Progenitor cell of endocrine pancreas (in vitro differentiated cells): ENCODE results near the gene COBLL1. TPM values are rescaled to one million over a fixed set of nuclear protein-coding genes. Genes with fewer than 3 reads are reported as not detected.
A peak's percentile ranks its signal among the peaks of the same experiment; 100 is the strongest.

ENCODE experiments used
- DNase-seq: peaks from one replicate; pipeline ENCODE4 v3.0.0; 2021; ENCODE audit warnings: low spot score; ENCODE audit not compliant: unreplicated experiment
- H3K27ac Mint-ChIP-seq: 2 replicates; pipeline ENCODE4 v1.8.0; 2021; ENCODE audit warnings: mild to moderate bottlenecking, moderate library complexity, mixed read lengths
- H3K27me3 Mint-ChIP-seq: 2 replicates; pipeline ENCODE4 v1.8.0; 2021; ENCODE audit warnings: mixed read lengths
- H3K36me3 Mint-ChIP-seq: 2 replicates; pipeline ENCODE4 v1.8.0; 2022; ENCODE audit warnings: mixed read lengths; ENCODE audit not compliant: insufficient read depth
- H3K4me1 Mint-ChIP-seq: 2 replicates; pipeline ENCODE4 v1.8.0; 2021; ENCODE audit warnings: low read depth, mixed read lengths
- H3K4me3 Mint-ChIP-seq: 2 replicates; pipeline ENCODE4 v1.8.0; 2021; ENCODE audit warnings: low read depth, mild to moderate bottlenecking, moderate library complexity, mixed read lengths
- H3K9me3 Mint-ChIP-seq: 2 replicates; pipeline ENCODE4 v1.8.0; 2021; ENCODE audit warnings: low read depth, mixed read lengths
- CTCF ChIP-seq: fragments of 200-600 bp; sonication (generic); IDR thresholded peaks from one replicate; pipeline ENCODE4 v1.5.0; 2021; ENCODE audit warnings: antibody characterized with exemption, mild to moderate bottlenecking; ENCODE audit not compliant: unreplicated experiment
- total RNA-seq: library from RNA; stranded (reverse); gene quantifications from 2 replicates; pipeline ENCODE4 v1.2.1, GENCODE V29; 2021

The COBLL1 gene
- total RNA-seq, 1 donor from 2014 or later = 80.9 TPM

GRCh38 chr2:164677271-164677670 lies 164.4 kb downstream of the COBLL1 start:
- H3K9me3 Mint-ChIP-seq = peaks cover 9% of the 10 kb centered on the region
- peaks cover 1% of the 10 kb centered on the region for H3K4me1 Mint-ChIP-seq
- no peak for TF ChIP-seq CTCF
- DNase-seq = no peak
- no peaks in the 10 kb centered on the region for H3K27me3 Mint-ChIP-seq
- peak overlapping the region; percentile 34 for H3K27ac Mint-ChIP-seq
- peaks cover 24% of the 10 kb centered on the region for H3K36me3 Mint-ChIP-seq
- H3K4me3 Mint-ChIP-seq = no peak overlapping the region

- Mint-ChIP-seq H3K36me3 (peaks cover 24% of the 10 kb centered on the region), H3K27me3 (no peaks in the 10 kb centered on the region), H3K27ac (no peak overlapping the region), H3K9me3 (peaks cover 9% of the 10 kb centered on the region), H3K4me3 (no peak overlapping the region), H3K4me1 (peaks cover 1% of the 10 kb centered on the region)
- no peak for TF ChIP-seq CTCF
- no peak for DNase-seq
These were observed 165.9 kb downstream of the COBLL1 start for GRCh38 chr2:164675687-164676086.

- peaks cover 9% of the 10 kb centered on the region for H3K9me3 Mint-ChIP-seq
- no peak for TF ChIP-seq CTCF
- DNase-seq = no peak
- H3K36me3 Mint-ChIP-seq = peaks cover 21% of the 10 kb centered on the region
- no peak overlapping the region for H3K4me3 Mint-ChIP-seq
- H3K4me1 Mint-ChIP-seq = peaks cover 1% of the 10 kb centered on the region
- H3K27ac Mint-ChIP-seq = no peak overlapping the region
- no peaks in the 10 kb centered on the region for H3K27me3 Mint-ChIP-seq
These were observed 166.6 kb downstream of the COBLL1 start for GRCh38 chr2:164675027-164675426.

GRCh38 chr2:164671664-164672396 lies 169.8 kb downstream of the COBLL1 start:
- peaks cover 1% of the 10 kb centered on the region for H3K4me1 Mint-ChIP-seq
- H3K4me3 Mint-ChIP-seq = no peak overlapping the region
- peaks cover 1% of the 10 kb centered on the region for H3K36me3 Mint-ChIP-seq
- no peak overlapping the region for H3K27ac Mint-ChIP-seq
- TF ChIP-seq CTCF = no peak
- peaks cover under 1% of the 10 kb centered on the region for H3K9me3 Mint-ChIP-seq
- DNase-seq = no peak
- no peaks in the 10 kb centered on the region for H3K27me3 Mint-ChIP-seq

- Mint-ChIP-seq H3K9me3 (peaks cover 6% of the 10 kb centered on the region), H3K36me3 (peaks cover 5% of the 10 kb centered on the region), H3K4me3 (no peak overlapping the region), H3K27me3 (no peaks in the 10 kb centered on the region), H3K4me1 (no peaks in the 10 kb centered on the region), H3K27ac (no peak overlapping the region)
- DNase-seq = no peak
- no peak for TF ChIP-seq CTCF
These were observed 172.3 kb downstream of the COBLL1 start for GRCh38 chr2:164669291-164669690.
